Colonic mucosa (tissue), 4 donors: Measurements from ENCODE around the gene STK24. TPM values are rescaled to one million over a fixed set of nuclear protein-coding genes. Genes with fewer than 3 reads are reported as not detected.

Source experiments
- DNase-seq: peaks from one replicate; pipeline ENCODE4 v3.0.0-alpha.2; 2020
- H3K27ac ChIP-seq: fragments of 200-600 bp; one replicate; pipeline ENCODE4 v1.8.0; 2021
- H3K27me3 ChIP-seq: fragments of 200-600 bp; one replicate; pipeline ENCODE4 v1.8.0; 2021
- H3K36me3 ChIP-seq: fragments of 200-600 bp; one replicate; pipeline ENCODE4 v1.8.0; 2021
- H3K4me1 ChIP-seq: fragments of 200-600 bp; one replicate; pipeline ENCODE4 v1.8.0; 2021; ENCODE audit warnings: mild to moderate bottlenecking
- H3K4me3 ChIP-seq: fragments of 200-600 bp; one replicate; pipeline ENCODE4 v1.8.0; 2021
- H3K9ac ChIP-seq, 2 donors: one replicate each; pipeline ENCODE4 v1.7.0; 2013; ENCODE audit warnings: control low read depth in 2 of 2, low read depth in 2 of 2, low read length in 2 of 2
- H3K9me3 ChIP-seq: fragments of 200-600 bp; one replicate; pipeline ENCODE4 v1.8.0; 2021
- intact Hi-C: fragments of 100-400 bp; cut with DNase I; formaldehyde crosslinking; loops from one replicate; pipeline ENCODE4 v1.14.1; 2022
- total RNA-seq, 2 donors: library from RNA; stranded (reverse); fragmentation: NEBNext Ultra II Directional in 1 of 2; extraction: Animal tissue kit (Norgen Biotek cat#: 25700) in 1 of 2; gene quantifications; one replicate each; pipeline ENCODE4 v1.2.1, GENCODE V29; 2021
- TF ChIP-seq, protein P1 (sequence below): fragments of 200-600 bp; IDR thresholded peaks from one replicate; pipeline ENCODE4 v1.8.0; 2022; ENCODE audit warnings: antibody characterized with exemption, mild to moderate bottlenecking
- donor health status: healthy.
- donor health status: DM: no; HTN: no; CAD: no.
- donor health status: DM: no; HTN: no; CAD: no.

Gene STK24
- total RNA-seq, 2 donors from 2014 or later: 160 to 206 TPM

DNA sequence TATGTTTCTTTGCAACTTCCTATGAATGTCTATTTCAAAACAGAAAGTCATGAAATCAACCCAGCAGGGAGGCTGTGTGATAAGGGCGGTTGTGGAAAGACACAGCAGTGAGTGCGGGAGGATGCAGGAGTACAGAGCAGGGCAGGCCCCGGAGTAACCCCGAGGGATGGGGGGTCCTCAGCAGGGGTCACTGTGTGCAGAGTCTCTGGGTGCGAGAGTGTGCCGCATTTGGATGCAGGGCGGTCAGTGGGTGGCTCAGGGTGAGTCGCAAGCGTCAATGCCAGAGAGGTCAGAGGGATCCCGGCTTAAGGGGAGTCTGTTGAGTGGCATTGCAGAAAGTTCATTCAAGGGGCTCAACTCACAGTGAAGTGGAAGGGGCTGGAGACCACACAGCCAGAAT lies 147.8 kb downstream of the STK24 start:
- intact Hi-C loops: loop anchor here (10.0 kb wide), 1 partner anchor 394 kb away; no protein-coding TSS in a partner anchor
- TF ChIP-seq, protein P1, sequence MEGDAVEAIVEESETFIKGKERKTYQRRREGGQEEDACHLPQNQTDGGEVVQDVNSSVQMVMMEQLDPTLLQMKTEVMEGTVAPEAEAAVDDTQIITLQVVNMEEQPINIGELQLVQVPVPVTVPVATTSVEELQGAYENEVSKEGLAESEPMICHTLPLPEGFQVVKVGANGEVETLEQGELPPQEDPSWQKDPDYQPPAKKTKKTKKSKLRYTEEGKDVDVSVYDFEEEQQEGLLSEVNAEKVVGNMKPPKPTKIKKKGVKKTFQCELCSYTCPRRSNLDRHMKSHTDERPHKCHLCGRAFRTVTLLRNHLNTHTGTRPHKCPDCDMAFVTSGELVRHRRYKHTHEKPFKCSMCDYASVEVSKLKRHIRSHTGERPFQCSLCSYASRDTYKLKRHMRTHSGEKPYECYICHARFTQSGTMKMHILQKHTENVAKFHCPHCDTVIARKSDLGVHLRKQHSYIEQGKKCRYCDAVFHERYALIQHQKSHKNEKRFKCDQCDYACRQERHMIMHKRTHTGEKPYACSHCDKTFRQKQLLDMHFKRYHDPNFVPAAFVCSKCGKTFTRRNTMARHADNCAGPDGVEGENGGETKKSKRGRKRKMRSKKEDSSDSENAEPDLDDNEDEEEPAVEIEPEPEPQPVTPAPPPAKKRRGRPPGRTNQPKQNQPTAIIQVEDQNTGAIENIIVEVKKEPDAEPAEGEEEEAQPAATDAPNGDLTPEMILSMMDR: no peak
- Histone ChIP-seq H3K36me3 (no peaks in the 10 kb centered on the region), H3K27me3 (no peaks in the 10 kb centered on the region), H3K4me1 (peaks cover 3% of the 10 kb centered on the region), H3K4me3 (no peak overlapping the region), H3K27ac (no peak overlapping the region), H3K9ac (no peak overlapping the region), H3K9me3 (no peaks in the 10 kb centered on the region)
- DNase-seq: no peak

DNA sequence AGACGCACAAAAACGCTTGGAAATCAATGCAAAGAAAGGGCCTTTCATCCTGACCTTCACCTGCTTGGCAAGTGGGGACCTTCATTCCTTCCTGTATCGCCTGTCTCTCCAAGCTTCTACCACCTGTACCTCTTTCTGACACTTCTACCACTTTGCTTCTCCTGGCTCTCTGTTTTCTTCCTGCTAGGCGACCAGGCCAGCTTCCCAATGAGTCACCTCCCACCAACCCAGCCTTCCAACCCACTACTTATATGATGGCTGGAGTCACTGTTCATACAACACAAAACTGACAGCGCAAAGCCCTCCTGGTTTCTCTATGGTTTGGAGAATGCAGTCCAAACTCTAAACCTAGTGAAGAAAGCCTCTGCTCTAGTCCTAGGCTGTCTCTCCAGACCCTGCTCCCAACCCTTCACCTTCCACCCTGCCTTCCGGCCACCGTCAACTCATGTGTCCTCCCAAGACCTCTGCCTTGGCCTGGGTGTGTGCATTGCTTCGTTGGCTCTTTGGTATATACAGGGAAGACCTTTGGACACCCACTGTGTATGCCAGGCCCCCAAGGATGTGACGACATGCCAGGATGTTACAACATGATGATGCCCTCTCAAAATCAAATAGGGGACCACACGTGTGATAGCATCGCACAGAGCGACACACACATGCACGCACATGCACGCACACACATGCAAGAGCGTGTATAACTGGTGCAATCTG lies 148.5 kb downstream of the STK24 start:
- intact Hi-C loops: loop anchor here (10.0 kb wide), 1 partner anchor 394 kb away; no protein-coding TSS in a partner anchor
- H3K27ac ChIP-seq: no peak overlapping the region
- H3K27me3 ChIP-seq: no peaks in the 10 kb centered on the region
- DNase-seq: no peak
- no peaks in the 10 kb centered on the region for H3K36me3 ChIP-seq
- TF ChIP-seq, protein P1: no peak
- H3K9ac ChIP-seq: no peak overlapping the region
- H3K4me3 ChIP-seq: no peak overlapping the region
- H3K9me3 ChIP-seq: no peaks in the 10 kb centered on the region
- peaks cover 3% of the 10 kb centered on the region for H3K4me1 ChIP-seq

DNA sequence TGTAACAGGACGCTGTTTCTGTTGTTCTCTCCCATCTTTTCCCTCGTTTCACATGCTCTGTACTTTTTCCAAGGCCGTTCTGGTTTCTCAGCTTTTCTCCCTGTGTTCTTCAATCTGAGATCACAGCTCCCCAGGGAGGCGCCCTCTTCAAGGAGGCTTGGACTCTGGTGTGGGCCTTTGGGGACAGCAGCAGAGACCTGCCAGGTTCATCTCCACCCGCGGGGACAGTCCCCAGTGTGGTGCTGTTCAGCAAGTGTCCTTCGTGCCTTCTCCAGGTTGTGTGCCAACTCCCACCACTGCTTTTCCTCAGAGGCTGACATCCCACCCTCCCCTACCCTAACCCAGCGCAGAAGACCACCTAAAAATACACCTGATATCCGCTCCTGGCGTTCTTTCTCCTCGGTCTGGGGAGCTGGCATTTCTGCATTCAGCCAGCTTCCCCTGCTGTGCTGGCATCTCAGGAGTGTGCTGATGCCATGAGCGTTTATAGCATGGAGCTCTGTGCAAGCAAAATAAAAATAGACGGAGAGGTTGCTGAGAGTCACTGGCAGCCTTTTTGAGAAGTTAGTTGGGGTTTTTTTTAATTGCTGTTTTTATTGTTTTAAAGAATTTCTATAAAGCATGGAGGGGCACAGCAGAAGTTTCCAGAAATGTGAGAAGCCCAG lies 149.4 kb downstream of the STK24 start:
- H3K4me1 ChIP-seq: peaks cover 3% of the 10 kb centered on the region
- H3K9ac ChIP-seq: no peak overlapping the region
- H3K9me3 ChIP-seq: no peaks in the 10 kb centered on the region
- H3K4me3 ChIP-seq: no peak overlapping the region
- no peak overlapping the region for H3K27ac ChIP-seq
- no peaks in the 10 kb centered on the region for H3K36me3 ChIP-seq
- no peak for DNase-seq
- intact Hi-C loops: loop anchor here (10.0 kb wide), 1 partner anchor 393 kb away; no protein-coding TSS in a partner anchor
- no peaks in the 10 kb centered on the region for H3K27me3 ChIP-seq
- TF ChIP-seq, protein P1: no peak

DNA sequence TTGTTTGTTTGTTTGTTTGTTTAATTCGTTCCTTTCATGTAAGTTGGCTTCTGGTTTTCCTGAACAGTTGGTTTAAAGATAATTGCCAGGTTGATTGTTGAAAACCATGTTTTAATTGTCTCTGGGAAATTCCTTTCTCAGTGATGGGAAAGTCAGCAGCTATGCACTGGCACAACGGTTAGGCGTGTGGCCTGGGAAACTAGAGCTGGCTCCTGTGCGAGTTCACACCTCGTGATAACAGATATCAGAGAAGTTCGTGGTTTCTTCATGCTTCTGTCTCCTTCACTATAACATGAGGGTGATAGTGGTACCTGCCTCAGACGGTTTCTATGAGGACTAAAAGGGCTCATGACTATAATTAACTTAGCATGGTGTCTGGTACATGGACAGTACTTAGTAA lies 153.5 kb downstream of the STK24 start:
- no peak overlapping the region for H3K9ac ChIP-seq
- no peaks in the 10 kb centered on the region for H3K9me3 ChIP-seq
- no peak for DNase-seq
- no peak overlapping the region for H3K4me3 ChIP-seq
- no peaks in the 10 kb centered on the region for H3K27me3 ChIP-seq
- TF ChIP-seq, protein P1: no peak
- intact Hi-C loops: loop anchor here (10.0 kb wide), 1 partner anchor 389 kb away; no protein-coding TSS in a partner anchor
- H3K4me1 ChIP-seq: no peaks in the 10 kb centered on the region
- H3K27ac ChIP-seq: no peak overlapping the region
- H3K36me3 ChIP-seq: no peaks in the 10 kb centered on the region

DNA sequence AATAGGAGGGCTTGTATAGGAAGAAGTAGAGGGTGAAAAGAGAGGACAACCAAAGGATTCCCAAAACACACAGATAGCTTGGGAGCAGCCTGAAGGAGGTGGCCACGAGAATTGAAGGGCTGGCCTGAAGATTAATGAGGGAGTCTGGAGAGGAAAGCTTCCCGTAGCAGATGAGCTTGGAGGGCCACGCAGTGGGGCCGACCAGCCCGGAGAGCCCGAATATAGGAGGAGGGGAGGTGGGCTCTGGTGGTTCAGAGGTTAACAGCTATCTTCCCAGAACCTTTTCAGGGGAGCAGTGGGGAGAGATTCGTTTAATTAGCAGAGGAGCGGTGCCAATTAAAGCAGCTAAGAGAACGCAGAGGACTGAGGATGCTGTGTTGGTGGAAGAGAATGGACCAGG lies 154.9 kb downstream of the STK24 start:
- TF ChIP-seq, protein P1: no peak
- intact Hi-C loops: loop anchor here (10.0 kb wide), 1 partner anchor 387 kb away; no protein-coding TSS in a partner anchor
- Histone ChIP-seq H3K27ac (no peak overlapping the region), H3K4me3 (no peak overlapping the region), H3K4me1 (no peaks in the 10 kb centered on the region), H3K9ac (no peak overlapping the region), H3K36me3 (no peaks in the 10 kb centered on the region), H3K27me3 (no peaks in the 10 kb centered on the region), H3K9me3 (no peaks in the 10 kb centered on the region)
- no peak for DNase-seq
